HFF-Myc (cell line): ENCODE data around the gene MEF2D.
A peak's percentile ranks its signal among the peaks of the same experiment; 100 is the strongest.

Experiments
- DNase-seq: peaks from one replicate; pipeline ENCODE4 v3.0.0-alpha.2; 2011; ENCODE audit warnings: low read depth; ENCODE audit errors: extremely low read depth
- H3K4me3 ChIP-seq: replicated peaks from 2 replicates; pipeline ENCODE4 v1.5.1; 2011; ENCODE audit warnings: low read depth, mild to moderate bottlenecking, control low read depth, low read length
- TF ChIP-seq, protein P1 (sequence below): IDR thresholded peaks from 2 replicates; pipeline ENCODE4 v1.5.1; 2012; ENCODE audit warnings: mild to moderate bottlenecking, low read depth, low read length, control low read depth; ENCODE audit errors: missing control alignments

Gene MEF2D

DNA sequence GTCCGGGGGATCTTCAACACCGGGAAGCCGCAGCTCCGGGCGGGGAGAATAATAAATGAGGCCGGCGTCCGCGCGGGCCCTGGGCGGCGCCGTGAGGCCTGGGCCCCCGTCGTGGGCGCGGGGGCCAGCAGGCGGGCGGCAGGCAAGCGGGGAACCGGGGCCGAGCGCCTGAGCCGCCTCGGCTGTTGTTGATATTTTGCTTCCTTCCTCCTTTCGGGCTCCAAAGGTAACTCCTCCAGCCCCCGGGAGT is at the start of gene MEF2D:
Gene MEF2D, minus strand, starts transcription at position 233 of the 250 bp plus-strand sequence. CDS start 17,483 bp downstream, outside the sequence.
- no peak for DNase-seq
- TF ChIP-seq, protein P1, sequence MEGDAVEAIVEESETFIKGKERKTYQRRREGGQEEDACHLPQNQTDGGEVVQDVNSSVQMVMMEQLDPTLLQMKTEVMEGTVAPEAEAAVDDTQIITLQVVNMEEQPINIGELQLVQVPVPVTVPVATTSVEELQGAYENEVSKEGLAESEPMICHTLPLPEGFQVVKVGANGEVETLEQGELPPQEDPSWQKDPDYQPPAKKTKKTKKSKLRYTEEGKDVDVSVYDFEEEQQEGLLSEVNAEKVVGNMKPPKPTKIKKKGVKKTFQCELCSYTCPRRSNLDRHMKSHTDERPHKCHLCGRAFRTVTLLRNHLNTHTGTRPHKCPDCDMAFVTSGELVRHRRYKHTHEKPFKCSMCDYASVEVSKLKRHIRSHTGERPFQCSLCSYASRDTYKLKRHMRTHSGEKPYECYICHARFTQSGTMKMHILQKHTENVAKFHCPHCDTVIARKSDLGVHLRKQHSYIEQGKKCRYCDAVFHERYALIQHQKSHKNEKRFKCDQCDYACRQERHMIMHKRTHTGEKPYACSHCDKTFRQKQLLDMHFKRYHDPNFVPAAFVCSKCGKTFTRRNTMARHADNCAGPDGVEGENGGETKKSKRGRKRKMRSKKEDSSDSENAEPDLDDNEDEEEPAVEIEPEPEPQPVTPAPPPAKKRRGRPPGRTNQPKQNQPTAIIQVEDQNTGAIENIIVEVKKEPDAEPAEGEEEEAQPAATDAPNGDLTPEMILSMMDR, result no peak
- peak within 1 kb of the TSS; percentile 96 for H3K4me3 ChIP-seq

DNA sequence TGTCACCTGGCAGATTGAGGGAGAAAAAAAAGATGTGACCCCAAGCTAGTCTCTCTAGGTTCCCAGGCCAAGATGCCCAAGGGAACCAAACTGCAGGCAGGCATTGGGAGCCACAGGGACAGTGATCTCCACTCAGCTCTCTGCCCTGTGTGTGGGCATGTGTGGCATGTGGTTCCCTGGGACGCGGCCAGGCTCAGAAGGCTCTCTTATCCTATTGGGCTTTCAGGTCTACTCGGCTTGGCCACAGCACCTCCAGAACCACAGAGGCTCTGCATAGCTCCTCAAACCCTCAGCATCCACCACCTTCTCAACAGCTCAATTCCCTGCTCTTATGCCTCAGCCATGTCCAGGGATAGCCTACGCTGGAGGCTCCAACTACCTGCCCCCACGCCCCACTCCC is 49.8 kb upstream of the MEF2D start:
- TF ChIP-seq, protein P1, result no peak
- DNase-seq, result no peak
- H3K4me3 ChIP-seq, result no peak overlapping the region

DNA sequence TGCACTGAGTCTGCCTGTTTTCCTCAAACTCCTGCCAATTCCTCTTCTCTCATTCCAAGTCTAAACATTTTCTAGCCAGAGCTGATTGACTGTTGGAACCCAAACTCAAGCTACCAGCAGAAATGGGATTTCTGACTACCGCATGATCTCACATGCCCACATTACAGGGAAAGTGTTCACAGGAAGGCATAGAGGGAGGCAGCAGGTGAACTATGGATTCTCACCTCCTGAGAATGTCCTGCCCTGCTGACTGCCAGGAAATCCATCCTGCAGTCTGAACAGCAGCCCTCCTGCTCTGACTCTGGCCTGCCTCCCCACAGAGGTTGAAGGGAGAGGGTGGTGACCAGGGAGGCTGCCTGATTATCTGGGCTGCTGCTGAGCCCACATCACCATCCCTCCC is 49.3 kb upstream of the MEF2D start:
- TF ChIP-seq, protein P1, result no peak
- no peak overlapping the region for H3K4me3 ChIP-seq
- no peak for DNase-seq

GRCh38 chr1:156549390-156549789 is 48.8 kb upstream of the MEF2D start:
- no peak for DNase-seq
- TF ChIP-seq, protein P1, result no peak
- no peak overlapping the region for H3K4me3 ChIP-seq

- TF ChIP-seq, protein P1, result no peak
- H3K4me3 ChIP-seq, result no peak overlapping the region
Measured at GRCh38 chr1:156547982-156548381, 47.4 kb upstream of the MEF2D start.

GRCh38 chr1:156547434-156547833 is 46.9 kb upstream of the MEF2D start:
- no peak overlapping the region for H3K4me3 ChIP-seq
- TF ChIP-seq, protein P1, result no peak
- DNase-seq, result no peak

More at GRCh38 chr1:156547982-156548381, 47.4 kb upstream of the MEF2D start:
- no peak for DNase-seq

DNA sequence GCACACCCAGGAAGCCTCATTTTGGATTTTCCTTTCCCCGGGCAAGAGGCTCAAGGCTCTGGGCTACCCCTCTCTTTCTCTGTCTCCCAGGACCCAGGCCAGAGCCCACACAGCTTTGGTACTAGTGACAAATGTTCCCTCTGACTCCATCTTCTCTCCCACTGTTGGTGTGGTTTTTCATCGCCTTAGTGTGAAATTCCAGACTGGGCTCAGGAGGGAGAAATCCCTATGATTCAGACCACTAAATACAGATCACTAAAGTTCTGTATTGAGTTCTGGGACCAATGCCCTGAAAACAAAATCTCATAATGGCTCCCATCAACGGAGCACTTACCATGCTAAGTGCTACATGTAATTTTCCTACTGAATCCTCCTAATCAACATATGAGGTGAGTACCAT is 45.7 kb upstream of the MEF2D start:
- no peak for DNase-seq

More for the DNA sequence above, 45.7 kb upstream of the MEF2D start:
- H3K4me3 ChIP-seq, result no peak overlapping the region
- TF ChIP-seq, protein P1, result no peak
